Cardiac muscle cell (in vitro differentiated cells and primary cell): ENCODE data around the gene BCL3. TPM values are rescaled to one million over a fixed set of nuclear protein-coding genes. Genes with fewer than 3 reads are reported as not detected.
A peak's percentile ranks its signal among the peaks of the same experiment; 100 is the strongest.
"Not testable (repeated sequence)": the region's sequence is repeated elsewhere in the genome, so short reads cannot be mapped to it uniquely, and the experiment has no call there.

Experiments used
- DNase-seq, 2 donors: peaks; one replicate each; pipeline versions ENCODE4 v3.0.0 to v3.0.0-alpha.2; 2010 to 2017; ENCODE audit warnings: low read depth in 1 of 2, low spot score in 1 of 2
- H3K27ac ChIP-seq: fragments of 200-600 bp; sonication (generic); 2 replicates; pipeline ENCODE4 v1.5.1; 2016
- H3K27me3 ChIP-seq: fragments of 200-600 bp; sonication (generic); 2 replicates; pipeline ENCODE4 v1.6.0; 2016; ENCODE audit warnings: control low read depth
- H3K36me3 ChIP-seq: fragments of 200-600 bp; sonication (generic); 2 replicates; pipeline ENCODE4 v1.5.1; 2016; ENCODE audit warnings: control low read depth
- H3K4me1 ChIP-seq: fragments of 200-600 bp; sonication (generic); 2 replicates; pipeline ENCODE4 v1.8.1; 2017; ENCODE audit warnings: low read depth, mild to moderate bottlenecking, mixed run types
- H3K4me3 ChIP-seq: fragments of 200-600 bp; sonication (generic); 2 replicates; pipeline ENCODE4 v1.5.1; 2016; ENCODE audit warnings: mild to moderate bottlenecking
- H3K9me3 ChIP-seq: fragments of 200-600 bp; sonication (generic); 2 replicates; pipeline ENCODE4 v1.5.1; 2017; ENCODE audit warnings: low read depth, mild to moderate bottlenecking, control low read depth
- polyA plus RNA-seq: library from polyadenylated mRNA; unstranded; fragments of >200 nt; fragmentation: Nextera tagmentation; extraction: Ambion mirVana; gene quantifications from 2 replicates; pipeline ENCODE4 v1.2.1, GENCODE V29; 2016
- total RNA-seq: library from RNA; depleted of rRNA; stranded (reverse); fragments of >200 nt; gene quantifications from 2 replicates; pipeline ENCODE4 v1.2.3, GENCODE V29; 2016
- TF ChIP-seq, protein P1 (sequence below): IDR thresholded peaks from 2 replicates; pipeline ENCODE4 v1.5.1; 2012; ENCODE audit warnings: low read depth, mild to moderate bottlenecking, low read length

Gene BCL3
- total and polyA plus RNA-seq, 2 experiments from 2014 or later: 12.4 to 15.3 TPM

DNA sequence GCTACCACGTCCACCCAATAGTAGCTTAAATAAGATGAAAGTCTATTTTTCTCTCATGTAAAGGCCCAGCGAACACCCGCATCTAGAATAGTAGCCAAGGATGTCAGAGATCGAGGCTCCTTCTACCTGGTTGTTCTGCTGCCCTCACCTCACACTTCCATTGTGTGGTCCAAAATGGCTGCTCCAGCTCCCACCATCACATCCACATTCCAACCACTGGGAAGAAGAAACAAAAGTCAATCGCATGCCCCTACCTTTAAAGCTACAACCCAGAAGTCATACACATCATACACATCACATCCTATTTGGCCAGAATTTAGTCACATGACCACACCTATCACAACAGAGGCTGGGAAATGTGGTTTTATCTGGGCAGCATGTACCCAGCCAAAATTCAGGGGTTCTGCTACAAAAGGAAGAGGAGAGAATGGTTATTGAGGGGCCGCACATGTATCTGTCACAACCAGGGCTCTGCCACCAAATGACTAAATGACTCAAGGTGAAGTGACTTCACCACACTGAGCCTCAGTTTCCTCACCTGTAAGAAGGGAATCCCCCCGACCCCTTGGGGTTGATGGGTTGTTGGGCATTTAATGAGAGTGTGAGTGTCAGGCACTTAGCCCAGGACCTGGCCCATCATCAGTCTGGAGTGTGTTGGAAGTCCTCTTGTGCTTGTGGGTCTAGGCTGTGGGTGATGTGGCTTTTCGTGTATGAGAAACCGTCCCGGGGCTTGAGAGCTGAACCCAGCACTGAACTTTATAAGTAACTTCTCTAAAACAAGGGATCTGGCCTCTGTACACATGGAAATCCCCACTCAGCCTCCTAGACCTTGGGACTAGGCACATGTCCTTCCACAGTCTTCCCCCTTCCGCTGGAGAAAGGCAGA lies 19.0 kb downstream of the BCL3 start:
- TF ChIP-seq, protein P1, sequence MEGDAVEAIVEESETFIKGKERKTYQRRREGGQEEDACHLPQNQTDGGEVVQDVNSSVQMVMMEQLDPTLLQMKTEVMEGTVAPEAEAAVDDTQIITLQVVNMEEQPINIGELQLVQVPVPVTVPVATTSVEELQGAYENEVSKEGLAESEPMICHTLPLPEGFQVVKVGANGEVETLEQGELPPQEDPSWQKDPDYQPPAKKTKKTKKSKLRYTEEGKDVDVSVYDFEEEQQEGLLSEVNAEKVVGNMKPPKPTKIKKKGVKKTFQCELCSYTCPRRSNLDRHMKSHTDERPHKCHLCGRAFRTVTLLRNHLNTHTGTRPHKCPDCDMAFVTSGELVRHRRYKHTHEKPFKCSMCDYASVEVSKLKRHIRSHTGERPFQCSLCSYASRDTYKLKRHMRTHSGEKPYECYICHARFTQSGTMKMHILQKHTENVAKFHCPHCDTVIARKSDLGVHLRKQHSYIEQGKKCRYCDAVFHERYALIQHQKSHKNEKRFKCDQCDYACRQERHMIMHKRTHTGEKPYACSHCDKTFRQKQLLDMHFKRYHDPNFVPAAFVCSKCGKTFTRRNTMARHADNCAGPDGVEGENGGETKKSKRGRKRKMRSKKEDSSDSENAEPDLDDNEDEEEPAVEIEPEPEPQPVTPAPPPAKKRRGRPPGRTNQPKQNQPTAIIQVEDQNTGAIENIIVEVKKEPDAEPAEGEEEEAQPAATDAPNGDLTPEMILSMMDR: no peak
- no peaks in the 10 kb centered on the region for H3K27me3 ChIP-seq
- no peak for DNase-seq
- H3K36me3 ChIP-seq: no peaks in the 10 kb centered on the region
- H3K27ac ChIP-seq: no peak overlapping the region
- H3K9me3 ChIP-seq: no peaks in the 10 kb centered on the region
- no peak overlapping the region for H3K4me3 ChIP-seq
- H3K4me1 ChIP-seq: no peaks in the 10 kb centered on the region

- peak; percentile 95 to 97 for DNase-seq
- TF ChIP-seq, protein P1: peak; percentile 70
- H3K4me3 ChIP-seq: no peak overlapping the region
- no peaks in the 10 kb centered on the region for H3K36me3 ChIP-seq
- H3K4me1 ChIP-seq: no peaks in the 10 kb centered on the region
- no peaks in the 10 kb centered on the region for H3K9me3 ChIP-seq
- no peak overlapping the region for H3K27ac ChIP-seq
- peaks cover 5% of the 10 kb centered on the region for H3K27me3 ChIP-seq
Observed at GRCh38 chr19:44770550-44771257, 22.2 kb downstream of the BCL3 start.

- not testable (repeated sequence) for DNase-seq, H3K4me1 ChIP-seq, H3K27ac ChIP-seq, H3K9me3 ChIP-seq, H3K27me3 ChIP-seq, H3K4me3 ChIP-seq, H3K36me3 ChIP-seq
Observed at GRCh38 chr19:44772144-44772543, 23.6 kb downstream of the BCL3 start.

- H3K27me3 ChIP-seq: peaks cover 5% of the 10 kb centered on the region
- H3K9me3 ChIP-seq: no peaks in the 10 kb centered on the region
- H3K4me3 ChIP-seq: no peak overlapping the region
- no peaks in the 10 kb centered on the region for H3K4me1 ChIP-seq
- no peak for DNase-seq
- H3K36me3 ChIP-seq: no peaks in the 10 kb centered on the region
- H3K27ac ChIP-seq: no peak overlapping the region
- TF ChIP-seq, protein P1: no peak
Observed at GRCh38 chr19:44772959-44773358, 24.5 kb downstream of the BCL3 start.

GRCh38 chr19:44775676-44776240 lies 27.2 kb downstream of the BCL3 start:
- DNase-seq: no peak
- no peaks in the 10 kb centered on the region for H3K4me1 ChIP-seq
- no peak overlapping the region for H3K4me3 ChIP-seq
- H3K27me3 ChIP-seq: peaks cover 5% of the 10 kb centered on the region
- TF ChIP-seq, protein P1: no peak
- no peaks in the 10 kb centered on the region for H3K9me3 ChIP-seq
- H3K27ac ChIP-seq: no peak overlapping the region
- no peaks in the 10 kb centered on the region for H3K36me3 ChIP-seq
